ENCODE results near the gene MYOM3.

GRCh38 chr1:24139222-24139489 lies 27.2 kb upstream of the MYOM3 start:
- no peak for TF ChIP-seq CTCF (conservative IDR thresholded peaks at IDR 0.05; ENCODE audit: low read depth, low read length)
- no peak for TF ChIP-seq EZH2 (IDR thresholded peaks at IDR 0.05; ENCODE audit: low read length, unreplicated experiment)

Data from PC-3 (cell line).